OCI-LY1 (cell line): ENCODE data around the gene KIAA0040.

Experiments
- EZH2 ChIP-seq: fragments of 200-600 bp; sonication (generic), shearing (Covaris generic); IDR thresholded peaks from 2 replicates; pipeline ENCODE4 v1.8.0; 2017; ENCODE audit warnings: borderline replicate concordance, mixed run types, mild to moderate bottlenecking, antibody characterized with exemption, low read length, moderate library complexity, mixed read lengths
- TF ChIP-seq, protein P1 (sequence below): fragments of 200-600 bp; sonication (generic), shearing (Covaris generic); IDR thresholded peaks from 2 replicates; pipeline ENCODE4 v1.5.1; 2017; ENCODE audit warnings: mild to moderate bottlenecking, antibody characterized with exemption, low read length, moderate library complexity, mixed read lengths

DNA sequence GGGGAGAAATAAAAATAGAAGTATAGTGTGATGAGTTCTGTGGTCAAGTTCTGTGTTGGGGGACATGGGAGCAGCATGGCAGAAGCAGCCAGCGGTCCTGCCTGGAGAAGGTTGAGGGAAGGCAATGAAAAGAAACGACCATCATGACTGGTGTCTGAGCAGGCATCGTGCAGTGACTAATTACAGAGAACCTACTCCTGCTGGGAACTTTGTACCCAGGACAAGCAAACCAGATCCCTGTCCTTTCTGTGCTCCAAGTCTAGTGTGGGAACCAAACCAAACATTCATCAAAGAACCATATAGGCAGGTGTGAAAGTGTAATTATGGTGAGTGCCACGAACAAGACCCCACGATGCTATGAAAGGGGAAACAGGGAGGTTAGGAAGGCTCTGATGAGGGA lies 25.8 kb downstream of the KIAA0040 start:
- TF ChIP-seq, protein P1, sequence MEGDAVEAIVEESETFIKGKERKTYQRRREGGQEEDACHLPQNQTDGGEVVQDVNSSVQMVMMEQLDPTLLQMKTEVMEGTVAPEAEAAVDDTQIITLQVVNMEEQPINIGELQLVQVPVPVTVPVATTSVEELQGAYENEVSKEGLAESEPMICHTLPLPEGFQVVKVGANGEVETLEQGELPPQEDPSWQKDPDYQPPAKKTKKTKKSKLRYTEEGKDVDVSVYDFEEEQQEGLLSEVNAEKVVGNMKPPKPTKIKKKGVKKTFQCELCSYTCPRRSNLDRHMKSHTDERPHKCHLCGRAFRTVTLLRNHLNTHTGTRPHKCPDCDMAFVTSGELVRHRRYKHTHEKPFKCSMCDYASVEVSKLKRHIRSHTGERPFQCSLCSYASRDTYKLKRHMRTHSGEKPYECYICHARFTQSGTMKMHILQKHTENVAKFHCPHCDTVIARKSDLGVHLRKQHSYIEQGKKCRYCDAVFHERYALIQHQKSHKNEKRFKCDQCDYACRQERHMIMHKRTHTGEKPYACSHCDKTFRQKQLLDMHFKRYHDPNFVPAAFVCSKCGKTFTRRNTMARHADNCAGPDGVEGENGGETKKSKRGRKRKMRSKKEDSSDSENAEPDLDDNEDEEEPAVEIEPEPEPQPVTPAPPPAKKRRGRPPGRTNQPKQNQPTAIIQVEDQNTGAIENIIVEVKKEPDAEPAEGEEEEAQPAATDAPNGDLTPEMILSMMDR = no peak
- TF ChIP-seq EZH2 = no peak
